SK-N-MC (cell line): Measurements from ENCODE around the gene ULK3.

Experiments
- DNase-seq: peaks from one replicate; pipeline ENCODE4 v3.0.0-alpha.2; 2011; ENCODE audit warnings: low read depth, low spot score
- H3K27ac ChIP-seq: fragments of 200-600 bp; sonication (generic); 2 replicates; pipeline ENCODE4 v1.5.1; 2016; ENCODE audit warnings: mixed run types
- H3K36me3 ChIP-seq: fragments of 200-600 bp; sonication (generic); 2 replicates; pipeline ENCODE4 v1.6.1; 2017; ENCODE audit warnings: antibody characterized with exemption, low read length, mixed read lengths; ENCODE audit not compliant: insufficient read depth
- H3K4me3 ChIP-seq: fragments of 200-600 bp; sonication (generic); 2 replicates; pipeline ENCODE4 v1.5.1; 2016
- H3K9ac ChIP-seq: fragments of 200-600 bp; sonication (generic); 2 replicates; pipeline ENCODE4 v1.8.0; 2017; ENCODE audit warnings: mixed run types, mixed read lengths; ENCODE audit not compliant: insufficient read length
- H3K9me3 ChIP-seq: fragments of 200-600 bp; sonication (generic); 2 replicates; pipeline ENCODE4 v1.6.1; 2017; ENCODE audit warnings: low read depth, mild to moderate bottlenecking, antibody characterized with exemption, low read length, moderate library complexity, mixed read lengths
- EZH2 ChIP-seq: fragments of 200-600 bp; sonication (generic); IDR thresholded peaks from one replicate; pipeline ENCODE4 v1.6.1; 2017; ENCODE audit warnings: antibody characterized with exemption
- FOXP2 ChIP-seq: optimal IDR thresholded peaks from 2 replicates; pipeline ENCODE3; 2011; ENCODE audit warnings: mild to moderate bottlenecking, moderate library complexity; ENCODE audit not compliant: insufficient read depth; ENCODE audit errors: extremely low read length, control extremely low read depth
- POLR2AphosphoS5 ChIP-seq: IDR thresholded peaks from 2 replicates; pipeline ENCODE4 v1.6.1; 2012; ENCODE audit warnings: mild to moderate bottlenecking, low read depth, low read length, borderline replicate concordance

The ULK3 gene

GRCh38 chr15:74850393-74850792 is 7.4 kb upstream of the ULK3 start:
- Histone ChIP-seq H3K9ac (no peak overlapping the region), H3K36me3 (peaks cover 56% of the 10 kb centered on the region; the same call in 1 of the 2 replicates), H3K27ac (no peak overlapping the region), H3K9me3 (no peaks in the 10 kb centered on the region), H3K4me3 (no peak overlapping the region)
- TF ChIP-seq POLR2AphosphoS5: no peak
- TF ChIP-seq EZH2: no peak
- TF ChIP-seq FOXP2: no peak
- no peak for DNase-seq

GRCh38 chr15:74847432-74847831 is 4.5 kb upstream of the ULK3 start:
- H3K36me3 ChIP-seq: peaks cover 38% of the 10 kb centered on the region; the same call in 1 of the 2 replicates

GRCh38 chr15:74845581-74845980 is 2.6 kb upstream of the ULK3 start:
- peaks cover 21% of the 10 kb centered on the region; the same call in 1 of the 2 replicates for H3K36me3 ChIP-seq
- no peak for DNase-seq
- H3K4me3 ChIP-seq: no peak overlapping the region
- H3K9me3 ChIP-seq: no peaks in the 10 kb centered on the region
- no peak overlapping the region for H3K27ac ChIP-seq
- TF ChIP-seq FOXP2 (no peak), POLR2AphosphoS5 (no peak), EZH2 (no peak)
- no peak overlapping the region for H3K9ac ChIP-seq

More at GRCh38 chr15:74847432-74847831, 4.5 kb upstream of the ULK3 start:
- H3K27ac ChIP-seq: no peak overlapping the region
- no peak overlapping the region for H3K9ac ChIP-seq
- no peak for TF ChIP-seq FOXP2
- no peaks in the 10 kb centered on the region for H3K9me3 ChIP-seq
- no peak for DNase-seq
- H3K4me3 ChIP-seq: no peak overlapping the region

GRCh38 chr15:74845208-74845568 is 2.2 kb upstream of the ULK3 start:
- H3K9ac ChIP-seq: no peak overlapping the region
- H3K9me3 ChIP-seq: no peaks in the 10 kb centered on the region
- no peak overlapping the region for H3K27ac ChIP-seq
- no peak for DNase-seq
- no peak overlapping the region for H3K4me3 ChIP-seq
- TF ChIP-seq POLR2AphosphoS5 (no peak), FOXP2 (no peak), EZH2 (no peak)
- H3K36me3 ChIP-seq: peaks cover 17% of the 10 kb centered on the region; the same call in 1 of the 2 replicates

GRCh38 chr15:74844319-74845207 is 1.6 kb upstream of the ULK3 start:
- Histone ChIP-seq H3K36me3 (peaks cover 12% of the 10 kb centered on the region; the same call in 1 of the 2 replicates), H3K4me3 (no peak overlapping the region), H3K9ac (no peak overlapping the region), H3K9me3 (no peaks in the 10 kb centered on the region), H3K27ac (peak overlapping the region; percentile 40; the same call in 1 of the 2 replicates)
- no peak for DNase-seq
- no peak for TF ChIP-seq FOXP2
- no peak for TF ChIP-seq EZH2
- TF ChIP-seq POLR2AphosphoS5: no peak

DNA sequence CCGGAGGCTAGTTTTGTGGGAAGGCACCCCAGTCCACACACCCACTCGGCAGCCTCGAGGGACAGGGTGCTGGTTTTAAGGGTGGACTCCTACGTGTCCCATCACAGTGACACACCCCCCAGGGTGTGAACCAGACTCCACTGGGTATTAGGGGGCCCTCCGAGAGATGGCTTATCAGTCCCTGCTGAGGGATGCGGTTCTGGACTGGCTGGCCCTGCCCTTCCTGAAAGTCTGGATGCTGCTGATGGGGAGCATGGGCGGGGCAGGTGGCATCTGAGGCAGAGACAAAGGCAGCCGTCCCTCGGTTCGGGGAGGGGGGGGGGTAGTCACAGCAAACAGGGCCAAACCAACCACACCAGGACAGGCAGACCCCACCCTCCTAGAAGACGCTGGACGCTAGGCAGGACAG is 939 bp upstream of the ULK3 start:
- Histone ChIP-seq H3K9ac (peak overlapping the region; percentile 76), H3K4me3 (no peak overlapping the region)

GRCh38 chr15:74843445-74843828 is 481 bp upstream of the ULK3 start:
- Histone ChIP-seq H3K27ac (peak overlapping the region; percentile 91), H3K4me3 (peak overlapping the region; percentile 100), H3K36me3 (peaks cover 9% of the 10 kb centered on the region; the same call in 1 of the 2 replicates), H3K9ac (peak overlapping the region; percentile 76), H3K9me3 (no peaks in the 10 kb centered on the region)
- no peak for DNase-seq
- no peak for TF ChIP-seq POLR2AphosphoS5
- TF ChIP-seq FOXP2: no peak
- TF ChIP-seq EZH2: no peak

More for the DNA sequence above, 939 bp upstream of the ULK3 start:
- peak overlapping the region; percentile 91 for H3K27ac ChIP-seq
- DNase-seq: no peak
- TF ChIP-seq FOXP2 (no peak), EZH2 (no peak), POLR2AphosphoS5 (no peak)
- peaks cover 12% of the 10 kb centered on the region; the same call in 1 of the 2 replicates for H3K36me3 ChIP-seq
- no peaks in the 10 kb centered on the region for H3K9me3 ChIP-seq

DNA sequence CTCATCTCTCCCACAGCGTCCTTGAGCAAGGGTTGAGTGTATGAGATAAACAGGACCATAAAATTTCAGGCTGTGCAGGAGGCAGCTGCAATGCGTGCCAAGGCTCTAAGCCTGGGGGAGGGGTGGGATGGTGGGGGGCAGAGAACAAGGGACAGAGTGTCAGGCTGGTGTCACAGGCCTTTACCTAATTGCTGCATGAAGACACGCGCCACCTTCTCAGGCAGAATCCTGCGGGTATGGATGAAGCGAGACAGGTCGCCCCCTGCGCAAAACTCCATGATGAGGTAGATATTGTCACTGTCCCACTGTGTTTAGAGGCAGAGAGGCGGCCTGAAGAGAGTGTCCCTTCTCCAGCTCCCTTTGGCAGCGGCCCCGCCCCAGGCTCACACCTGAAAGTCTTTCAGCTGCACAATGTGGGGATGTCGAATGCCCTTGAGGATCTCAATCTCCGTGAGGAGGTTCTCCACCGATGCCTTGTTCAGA is 1.0 kb downstream of the ULK3 start:
- Histone ChIP-seq H3K9ac (peak overlapping the region; percentile 95), H3K27ac (no peak overlapping the region), H3K36me3 (no peaks in the 10 kb centered on the region; the same call in 1 of the 2 replicates), H3K4me3 (peak overlapping the region; percentile 100), H3K9me3 (no peaks in the 10 kb centered on the region)
- DNase-seq: no peak
- TF ChIP-seq POLR2AphosphoS5: no peak
- no peak for TF ChIP-seq EZH2
- TF ChIP-seq FOXP2: no peak
